Effector memory CD8-positive, alpha-beta T cell (primary cell): ENCODE measurements around the gene KCNJ6.

Experiments used
- ATAC-seq: fragments of 150-1000 bp; cut with Tn5 transposase; replicated peaks from 2 replicates; pipeline ENCODE4 v1.10.0; 2021; ENCODE audit warnings: mild to moderate bottlenecking, moderate library complexity
- DNase-seq, 3 experiments: peaks; one replicate each; pipeline ENCODE4 v3.0.0; 2021
- H3K27ac Mint-ChIP-seq, 2 donors: one replicate each; pipeline ENCODE4 v1.8.0; 2022; ENCODE audit warnings: mild to moderate bottlenecking in 2 of 2, mixed read lengths in 2 of 2, moderate library complexity in 2 of 2
- H3K27me3 Mint-ChIP-seq, 2 donors: one replicate each; pipeline ENCODE4 v1.8.0; 2022; ENCODE audit warnings: mixed read lengths in 2 of 2
- H3K36me3 Mint-ChIP-seq: one replicate; pipeline ENCODE4 v1.8.0; 2022; ENCODE audit warnings: mild to moderate bottlenecking, moderate library complexity, mixed read lengths; ENCODE audit not compliant: insufficient read depth
- H3K4me1 Mint-ChIP-seq, 2 donors: one replicate each; pipeline ENCODE4 v1.8.0; 2022; ENCODE audit warnings: low read depth in 2 of 2, mixed read lengths in 2 of 2
- H3K4me3 Mint-ChIP-seq, 2 donors: one replicate each; pipeline ENCODE4 v1.8.0; 2022; ENCODE audit warnings: mild to moderate bottlenecking in 2 of 2, mixed read lengths in 2 of 2, moderate library complexity in 2 of 2
- H3K9me3 Mint-ChIP-seq, 2 donors: one replicate each; pipeline ENCODE4 v1.8.0; 2022; ENCODE audit warnings: mixed read lengths in 2 of 2

KCNJ6 gene

DNA sequence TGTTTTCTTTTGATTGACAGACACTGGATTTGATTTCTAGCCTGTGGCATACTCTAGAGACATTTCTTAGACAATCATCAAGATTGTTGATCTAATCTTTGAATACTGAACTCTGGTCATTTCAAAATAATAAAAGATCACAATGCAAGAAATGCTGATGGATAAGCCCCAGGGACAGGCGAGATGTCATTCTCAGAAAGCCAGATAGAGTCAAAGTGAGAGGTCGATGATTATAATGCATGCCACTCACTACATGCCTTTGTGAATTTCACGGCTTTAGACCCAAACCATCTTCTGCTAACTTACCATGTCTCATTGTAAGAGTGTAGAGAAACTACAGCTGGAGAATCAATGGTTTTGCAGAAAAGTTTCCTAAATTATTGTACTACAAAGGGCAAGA is 292.6 kb downstream of the KCNJ6 start:
- Mint-ChIP-seq H3K4me1 (no peaks in the 10 kb centered on the region), H3K4me3 (no peak overlapping the region), H3K27ac (no peak overlapping the region), H3K27me3 (peaks cover 46 to 59% of the 10 kb centered on the region in 2 donors), H3K36me3 (no peaks in the 10 kb centered on the region), H3K9me3 (no peaks in the 10 kb centered on the region)
- ATAC-seq (no peak), DNase-seq (no peak)

- Mint-ChIP-seq H3K27ac (no peak overlapping the region), H3K4me1 (no peaks in the 10 kb centered on the region), H3K27me3 (peaks cover 51 to 59% of the 10 kb centered on the region in 2 donors), H3K9me3 (no peaks in the 10 kb centered on the region), H3K36me3 (no peaks in the 10 kb centered on the region), H3K4me3 (no peak overlapping the region)
- ATAC-seq (no peak), DNase-seq (no peak)
Measured at GRCh38 chr21:37623183-37623582, 293.1 kb downstream of the KCNJ6 start.

GRCh38 chr21:37622755-37623154 is 293.5 kb downstream of the KCNJ6 start:
- no peak for ATAC-seq
- no peak overlapping the region for H3K27ac Mint-ChIP-seq
- no peaks in the 10 kb centered on the region for H3K4me1 Mint-ChIP-seq
- no peak for DNase-seq
- peaks cover 54 to 59% of the 10 kb centered on the region in 2 donors for H3K27me3 Mint-ChIP-seq
- no peaks in the 10 kb centered on the region for H3K9me3 Mint-ChIP-seq
- H3K36me3 Mint-ChIP-seq: no peaks in the 10 kb centered on the region
- no peak overlapping the region for H3K4me3 Mint-ChIP-seq

GRCh38 chr21:37620401-37620800 is 295.9 kb downstream of the KCNJ6 start:
- Mint-ChIP-seq H3K27ac (no peak overlapping the region), H3K27me3 (peaks cover 51 to 55% of the 10 kb centered on the region in 2 donors), H3K4me3 (no peak overlapping the region), H3K36me3 (no peaks in the 10 kb centered on the region), H3K4me1 (no peaks in the 10 kb centered on the region), H3K9me3 (no peaks in the 10 kb centered on the region)
- DNase-seq (no peak), ATAC-seq (no peak)

DNA sequence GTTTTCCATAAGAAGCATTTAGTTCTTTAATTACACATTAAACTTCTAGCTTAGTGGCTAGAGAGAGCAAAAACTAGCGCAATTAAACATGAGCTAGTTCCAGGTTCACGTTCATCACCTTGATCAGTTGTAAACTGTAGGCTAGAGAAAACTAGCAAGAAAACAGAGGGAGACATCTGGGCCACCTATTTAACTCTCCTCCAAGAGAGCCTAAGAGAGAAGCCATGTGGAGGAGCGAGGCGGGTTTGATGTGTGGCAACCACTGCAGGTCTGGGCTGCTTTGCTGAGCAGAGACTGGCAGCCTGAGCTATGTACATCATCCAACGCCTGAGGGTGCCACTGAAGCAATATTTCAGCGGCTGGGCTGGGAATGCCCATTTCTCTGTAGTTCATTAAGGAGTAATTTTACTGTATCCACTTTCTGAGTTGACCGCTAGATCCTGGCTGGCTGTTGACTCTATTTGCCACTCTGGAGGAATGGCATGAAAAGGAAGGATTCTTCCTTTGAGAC is 296.7 kb downstream of the KCNJ6 start:
- no peak overlapping the region for H3K4me3 Mint-ChIP-seq
- peaks cover 48 to 51% of the 10 kb centered on the region in 2 donors for H3K27me3 Mint-ChIP-seq
- H3K4me1 Mint-ChIP-seq: no peaks in the 10 kb centered on the region
- no peaks in the 10 kb centered on the region for H3K36me3 Mint-ChIP-seq
- DNase-seq: no peak
- no peaks in the 10 kb centered on the region for H3K9me3 Mint-ChIP-seq
- no peak overlapping the region for H3K27ac Mint-ChIP-seq
- no peak for ATAC-seq

DNA sequence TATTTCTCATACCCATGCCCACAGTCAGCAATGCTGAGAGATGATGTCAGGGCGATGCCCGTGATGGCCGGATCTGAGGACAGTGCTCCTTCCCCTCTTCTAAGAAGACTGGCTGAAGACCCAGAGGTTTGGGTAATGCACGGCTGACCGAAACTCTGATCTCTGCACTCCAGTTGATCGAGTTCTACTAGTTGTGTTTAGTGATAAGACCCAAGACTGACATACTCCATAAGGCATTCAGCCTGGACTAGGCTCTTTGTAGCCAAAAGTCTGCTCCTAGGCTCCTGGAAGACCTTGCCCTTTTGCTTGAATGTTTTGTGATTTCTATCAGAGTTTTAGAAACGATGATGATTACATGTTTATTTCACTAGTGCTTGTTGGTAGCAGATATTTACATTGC is 298.2 kb downstream of the KCNJ6 start:
- Mint-ChIP-seq H3K27me3 (peaks cover 49 to 59% of the 10 kb centered on the region in 2 donors), H3K36me3 (no peaks in the 10 kb centered on the region), H3K4me3 (no peak overlapping the region), H3K9me3 (no peaks in the 10 kb centered on the region), H3K27ac (no peak overlapping the region), H3K4me1 (no peaks in the 10 kb centered on the region)
- no peak for DNase-seq
- ATAC-seq: no peak

GRCh38 chr21:37615962-37616361 is 300.3 kb downstream of the KCNJ6 start:
- Mint-ChIP-seq H3K4me1 (no peaks in the 10 kb centered on the region), H3K27me3 (peaks cover 51 to 53% of the 10 kb centered on the region in 2 donors), H3K4me3 (no peak overlapping the region)

GRCh38 chr21:37614351-37614875 is 301.8 kb downstream of the KCNJ6 start:
- DNase-seq (no peak), ATAC-seq (no peak)
- Mint-ChIP-seq H3K36me3 (no peaks in the 10 kb centered on the region), H3K4me3 (no peak overlapping the region), H3K27me3 (peaks cover 46 to 58% of the 10 kb centered on the region in 2 donors), H3K9me3 (no peaks in the 10 kb centered on the region), H3K4me1 (no peaks in the 10 kb centered on the region), H3K27ac (no peak overlapping the region)

More at GRCh38 chr21:37615962-37616361, 300.3 kb downstream of the KCNJ6 start:
- no peak overlapping the region for H3K27ac Mint-ChIP-seq
- H3K36me3 Mint-ChIP-seq: no peaks in the 10 kb centered on the region
- no peak for DNase-seq
- ATAC-seq: no peak
- no peaks in the 10 kb centered on the region for H3K9me3 Mint-ChIP-seq

DNA sequence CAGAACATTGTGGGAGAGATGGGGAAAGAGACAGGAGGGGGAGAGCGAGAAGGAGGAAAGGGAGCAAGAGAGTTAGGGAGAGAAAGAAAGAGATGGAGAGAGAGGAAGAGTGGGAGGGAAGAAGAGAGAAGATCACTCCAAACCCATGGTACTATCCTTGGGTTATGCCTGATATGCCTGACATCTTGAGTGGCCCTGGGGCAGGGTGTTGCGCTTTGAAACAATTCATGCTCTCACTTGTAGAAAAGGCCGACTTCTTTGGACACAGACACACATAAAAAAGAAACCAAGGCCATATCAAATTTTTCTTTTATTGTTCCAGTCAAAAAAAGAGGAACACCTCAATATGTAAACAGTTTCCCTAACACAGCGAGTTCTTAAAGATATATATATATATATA is 309.2 kb downstream of the KCNJ6 start:
- no peak overlapping the region for H3K27ac Mint-ChIP-seq
- no peaks in the 10 kb centered on the region for H3K4me1 Mint-ChIP-seq
- H3K36me3 Mint-ChIP-seq: no peaks in the 10 kb centered on the region
- H3K9me3 Mint-ChIP-seq: no peaks in the 10 kb centered on the region
- H3K27me3 Mint-ChIP-seq: peaks cover 32 to 46% of the 10 kb centered on the region in 2 donors
- DNase-seq (no peak), ATAC-seq (no peak)
- H3K4me3 Mint-ChIP-seq: no peak overlapping the region

GRCh38 chr21:37606549-37606948 is 309.7 kb downstream of the KCNJ6 start:
- no peak overlapping the region for H3K4me3 Mint-ChIP-seq
- ATAC-seq (no peak), DNase-seq (no peak)
- no peaks in the 10 kb centered on the region for H3K9me3 Mint-ChIP-seq
- H3K27me3 Mint-ChIP-seq: peaks cover 32 to 41% of the 10 kb centered on the region in 2 donors
- H3K27ac Mint-ChIP-seq: no peak overlapping the region
- no peaks in the 10 kb centered on the region for H3K36me3 Mint-ChIP-seq
- H3K4me1 Mint-ChIP-seq: no peaks in the 10 kb centered on the region

DNA sequence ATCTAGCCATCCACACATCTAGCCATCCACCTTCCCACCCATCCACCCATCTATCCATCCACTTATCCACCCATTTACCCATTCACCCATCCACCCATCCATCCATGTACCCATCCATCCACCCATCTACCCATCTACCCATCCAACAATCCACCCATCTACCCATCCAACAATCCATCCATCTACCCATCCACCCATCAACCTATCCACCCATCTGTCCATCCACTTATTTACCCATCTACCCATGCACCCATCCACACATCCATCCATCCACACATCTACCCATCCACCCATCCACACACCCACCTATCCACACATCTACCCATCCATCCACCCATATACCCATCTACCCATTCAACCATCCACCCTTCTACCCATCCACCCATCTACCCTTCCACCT is 311.3 kb downstream of the KCNJ6 start:
- Mint-ChIP-seq H3K36me3 (no peaks in the 10 kb centered on the region), H3K4me3 (no peak overlapping the region), H3K9me3 (no peaks in the 10 kb centered on the region), H3K27ac (no peak overlapping the region), H3K4me1 (no peaks in the 10 kb centered on the region), H3K27me3 (peaks cover 29 to 37% of the 10 kb centered on the region in 2 donors)
- ATAC-seq: no peak
- DNase-seq: no peak

DNA sequence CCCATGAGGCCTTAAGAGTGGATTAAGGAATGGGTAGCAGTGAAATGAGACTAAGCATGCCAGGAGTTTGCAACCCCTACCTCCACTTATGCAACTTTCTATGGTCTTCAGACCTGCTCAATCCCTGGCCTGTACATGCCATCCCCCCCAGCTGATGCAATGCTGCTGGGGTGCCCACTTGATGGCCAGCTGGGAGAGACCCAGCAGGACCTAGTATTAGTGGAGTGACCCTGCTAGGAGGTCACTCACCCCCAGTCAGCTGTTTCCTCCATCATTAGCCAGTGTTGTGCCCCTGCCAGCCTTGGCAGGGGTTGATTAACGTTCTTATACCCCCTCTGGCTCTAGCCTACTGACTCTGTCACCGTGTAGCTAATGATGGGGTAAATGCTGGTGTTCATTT is 313.1 kb downstream of the KCNJ6 start:
- Mint-ChIP-seq H3K4me1 (no peaks in the 10 kb centered on the region), H3K9me3 (no peaks in the 10 kb centered on the region), H3K4me3 (no peak overlapping the region), H3K27me3 (peaks cover 31 to 43% of the 10 kb centered on the region in 2 donors), H3K36me3 (no peaks in the 10 kb centered on the region), H3K27ac (no peak overlapping the region)
- ATAC-seq: no peak
- DNase-seq: no peak

DNA sequence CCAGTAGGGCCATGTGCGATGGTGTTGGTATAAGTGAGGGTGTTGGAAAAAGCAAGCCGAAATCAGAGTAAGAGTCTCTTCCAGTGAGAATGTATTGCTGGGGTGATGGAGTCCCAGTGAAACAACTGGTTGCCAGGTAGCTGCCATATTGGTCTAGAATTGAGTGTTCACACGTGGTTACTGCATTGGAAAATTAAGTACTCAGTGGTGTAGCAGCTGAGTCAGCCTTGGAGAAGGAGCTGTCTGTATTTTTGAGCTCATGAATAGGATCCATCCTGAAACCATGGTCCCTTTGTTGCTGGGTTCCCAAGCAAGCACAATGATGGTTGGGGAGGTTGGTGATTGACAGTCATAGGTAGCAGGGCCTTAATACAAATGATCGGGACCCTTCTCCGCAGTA is 314.3 kb downstream of the KCNJ6 start:
- Mint-ChIP-seq H3K36me3 (no peaks in the 10 kb centered on the region), H3K4me1 (no peaks in the 10 kb centered on the region), H3K27me3 (peaks cover 27 to 42% of the 10 kb centered on the region in 2 donors), H3K27ac (no peak overlapping the region), H3K4me3 (no peak overlapping the region), H3K9me3 (no peaks in the 10 kb centered on the region)
- ATAC-seq: no peak
- DNase-seq: no peak

GRCh38 chr21:37601027-37601426 is 315.2 kb downstream of the KCNJ6 start:
- no peak for DNase-seq
- no peaks in the 10 kb centered on the region for H3K4me1 Mint-ChIP-seq
- H3K27ac Mint-ChIP-seq: no peak overlapping the region
- no peak overlapping the region for H3K4me3 Mint-ChIP-seq
- H3K27me3 Mint-ChIP-seq: peaks cover 19 to 34% of the 10 kb centered on the region in 2 donors
- no peaks in the 10 kb centered on the region for H3K36me3 Mint-ChIP-seq
- ATAC-seq: no peak
- no peaks in the 10 kb centered on the region for H3K9me3 Mint-ChIP-seq
